NCI-H345 treated with DMSO at 0.1 percent for 48 hours (cell line): ENCODE data around the gene SERINC4.

ENCODE experiments used
- DNase-seq: peaks from one replicate; lab custom pipeline; 2025; ENCODE audit not compliant: unreplicated experiment; lab: John Stamatoyannopoulos, UW

The SERINC4 gene

DNA sequence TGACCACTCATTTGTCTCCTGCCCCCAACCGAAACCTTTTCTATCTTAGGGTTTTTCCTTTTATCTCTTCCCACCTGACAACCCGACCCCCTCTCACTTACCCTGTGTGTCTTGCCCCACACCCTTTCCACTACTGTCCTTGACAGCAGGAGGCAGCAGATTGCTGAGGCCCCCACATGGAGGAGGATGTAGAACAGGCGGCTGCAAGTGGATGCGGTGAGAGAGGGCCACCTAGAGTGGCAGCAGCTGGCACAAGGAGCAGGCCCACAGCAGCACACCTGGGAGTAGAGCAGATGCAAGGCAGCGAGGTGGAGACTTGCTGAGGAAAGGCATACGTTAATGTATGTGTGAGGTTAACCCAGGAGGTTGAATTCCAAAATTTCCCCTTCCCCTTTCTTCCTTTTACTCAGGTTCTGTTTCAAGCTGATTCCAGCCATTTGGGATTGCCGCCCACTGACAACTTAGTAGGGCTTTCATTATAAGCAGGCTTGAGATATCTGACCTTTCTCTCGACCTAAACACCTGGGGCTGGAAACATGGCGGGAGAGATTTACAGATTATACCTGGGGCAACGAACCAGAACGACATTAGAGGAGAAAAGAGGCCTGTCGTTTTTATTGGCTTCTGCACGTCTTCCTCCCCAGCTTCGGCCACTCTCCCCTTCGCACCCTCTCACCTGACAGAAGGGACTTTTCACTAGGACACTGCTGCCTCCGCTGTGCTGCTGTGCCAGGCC lies 643 bp downstream of the SERINC4 start:
- peak; percentile 44 for DNase-seq

DNA sequence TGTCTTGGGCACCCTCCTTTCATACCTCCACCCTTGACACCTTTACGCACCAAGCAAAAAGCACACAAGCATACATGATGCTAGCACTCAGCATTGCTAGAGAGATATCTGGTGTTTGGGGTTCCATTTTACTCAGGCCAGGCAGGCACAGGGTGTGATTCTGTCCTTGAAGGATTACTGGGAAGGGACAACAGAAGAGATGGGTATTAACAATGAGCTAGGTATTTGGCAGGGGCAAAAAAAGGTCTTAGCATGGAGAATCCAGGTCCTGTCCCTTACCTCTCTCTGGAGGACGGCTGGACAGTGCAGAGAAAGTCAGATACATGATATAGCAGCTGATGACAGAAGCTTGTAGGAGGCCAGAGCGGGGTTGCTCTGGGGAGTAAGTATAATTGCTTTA lies 3.5 kb downstream of the SERINC4 start:
- no peak for DNase-seq

DNA sequence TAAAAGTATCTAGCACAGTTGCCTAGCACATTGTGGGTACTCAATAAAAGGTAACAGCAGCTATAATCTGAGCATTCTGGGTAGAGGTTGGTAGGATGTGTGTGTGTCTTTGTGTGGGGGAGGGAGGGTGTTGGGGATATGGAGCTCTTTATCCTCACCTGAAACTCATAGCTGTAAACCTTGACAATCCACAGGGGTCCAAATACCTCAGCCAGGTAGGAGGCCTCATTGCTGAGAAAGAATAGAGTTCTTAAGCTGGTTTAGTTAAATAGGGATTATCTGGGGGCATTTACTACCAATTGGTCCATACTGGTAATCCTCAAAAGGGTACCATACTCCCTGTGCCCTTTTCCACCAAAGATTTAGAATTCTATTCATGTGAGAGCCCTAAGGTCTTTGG lies 4.0 kb downstream of the SERINC4 start:
- DNase-seq = no peak

DNA sequence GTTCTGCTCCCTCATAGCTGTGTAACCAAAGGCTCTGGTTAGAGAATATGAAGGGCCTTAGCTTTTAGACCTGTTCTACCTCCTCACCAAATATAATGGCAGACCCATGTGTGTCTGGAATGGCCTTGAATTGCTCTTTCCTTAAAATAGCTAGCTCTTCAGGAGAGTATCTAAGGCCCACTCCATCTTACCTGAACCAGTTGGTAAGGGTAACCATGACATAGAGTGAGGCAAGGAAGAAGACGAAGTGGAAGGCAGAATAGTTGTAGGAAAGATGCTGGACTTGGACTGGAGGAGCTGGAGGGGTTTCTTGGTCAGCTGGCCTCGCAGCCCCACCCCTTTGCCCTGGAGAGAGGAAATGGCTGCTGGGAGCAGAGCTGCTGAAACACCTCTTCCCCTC lies 4.8 kb downstream of the SERINC4 start:
- no peak for DNase-seq

DNA sequence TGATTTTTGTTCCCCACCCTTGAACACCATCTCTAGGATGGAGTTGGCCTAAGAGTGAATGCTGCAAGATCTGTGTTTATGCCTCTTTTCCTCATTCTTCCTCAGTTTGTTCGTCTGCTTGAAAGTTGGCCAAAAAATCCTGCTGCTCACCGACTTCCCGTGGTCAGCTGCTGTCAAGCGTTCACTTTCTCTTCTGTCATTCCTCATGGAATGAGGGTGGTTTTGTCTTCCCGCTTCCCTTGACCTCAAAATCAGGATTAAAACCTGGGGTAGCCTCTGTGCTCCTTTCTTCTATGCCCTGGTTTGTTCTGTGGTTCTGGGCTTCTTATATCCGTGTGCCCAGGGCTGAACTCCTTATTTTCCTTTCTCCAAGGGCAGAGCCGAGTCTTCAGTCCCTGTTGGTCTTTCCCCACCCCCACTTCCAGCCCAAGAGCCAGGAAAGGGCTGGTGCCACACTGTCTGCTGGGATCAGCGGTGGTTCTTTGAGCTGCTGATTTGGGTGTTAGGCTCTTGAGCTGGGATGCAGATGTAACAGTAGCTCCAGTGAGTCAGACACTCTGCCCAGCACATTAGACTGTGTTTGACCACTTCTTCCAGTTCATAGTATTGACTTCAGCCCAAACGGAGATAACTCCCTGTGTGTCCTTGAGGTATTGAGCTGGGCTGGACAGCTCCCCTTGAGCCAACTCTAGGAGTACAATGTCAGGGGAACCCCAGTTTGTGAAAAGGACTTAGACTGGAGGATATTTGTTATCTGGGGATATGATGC lies 5.6 kb downstream of the SERINC4 start:
- DNase-seq = no peak

DNA sequence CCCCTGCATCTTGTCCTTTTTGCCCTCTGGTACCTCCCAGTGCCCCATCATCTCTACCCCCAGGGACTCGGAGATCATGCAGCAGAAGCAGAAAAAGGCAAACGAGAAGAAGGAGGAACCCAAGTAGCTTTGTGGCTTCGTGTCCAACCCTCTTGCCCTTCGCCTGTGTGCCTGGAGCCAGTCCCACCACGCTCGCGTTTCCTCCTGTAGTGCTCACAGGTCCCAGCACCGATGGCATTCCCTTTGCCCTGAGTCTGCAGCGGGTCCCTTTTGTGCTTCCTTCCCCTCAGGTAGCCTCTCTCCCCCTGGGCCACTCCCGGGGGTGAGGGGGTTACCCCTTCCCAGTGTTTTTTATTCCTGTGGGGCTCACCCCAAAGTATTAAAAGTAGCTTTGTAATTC lies 6.4 kb downstream of the SERINC4 start:
- DNase-seq = no peak

DNA sequence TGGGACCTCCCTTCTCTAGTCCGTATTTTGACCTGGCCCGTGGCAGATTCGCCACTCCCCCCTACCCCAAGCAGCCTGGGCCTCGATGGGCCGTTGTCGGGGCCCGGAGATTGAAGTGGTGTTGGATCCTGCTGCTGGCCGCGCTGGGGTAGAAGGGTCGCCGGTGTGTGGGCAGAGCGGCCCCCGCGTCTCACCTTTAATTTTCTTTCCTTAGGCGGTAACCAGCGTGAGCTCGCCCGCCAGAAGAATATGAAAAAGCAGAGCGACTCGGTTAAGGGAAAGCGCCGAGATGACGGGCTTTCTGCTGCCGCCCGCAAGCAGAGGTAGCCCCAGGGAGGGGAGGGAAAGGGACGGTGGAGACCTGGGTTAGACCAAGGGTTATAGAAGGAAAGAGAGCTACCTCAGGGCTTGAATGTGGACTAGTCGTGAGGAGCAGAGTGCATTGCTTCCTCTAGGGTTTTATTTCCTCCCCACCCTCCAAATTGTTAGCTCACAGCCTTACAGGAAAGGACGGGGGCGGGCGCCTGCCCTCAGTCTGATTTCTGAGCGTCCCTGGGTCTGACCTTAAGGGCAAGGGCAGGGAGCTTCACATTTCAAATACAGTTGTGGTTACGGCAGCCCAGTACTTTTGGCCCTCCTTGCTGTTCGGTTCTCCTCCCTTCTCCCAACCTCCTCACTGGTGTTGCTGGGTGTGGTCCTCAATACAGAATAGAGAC lies 7.1 kb downstream of the SERINC4 start:
- DNase-seq = no peak

DNA sequence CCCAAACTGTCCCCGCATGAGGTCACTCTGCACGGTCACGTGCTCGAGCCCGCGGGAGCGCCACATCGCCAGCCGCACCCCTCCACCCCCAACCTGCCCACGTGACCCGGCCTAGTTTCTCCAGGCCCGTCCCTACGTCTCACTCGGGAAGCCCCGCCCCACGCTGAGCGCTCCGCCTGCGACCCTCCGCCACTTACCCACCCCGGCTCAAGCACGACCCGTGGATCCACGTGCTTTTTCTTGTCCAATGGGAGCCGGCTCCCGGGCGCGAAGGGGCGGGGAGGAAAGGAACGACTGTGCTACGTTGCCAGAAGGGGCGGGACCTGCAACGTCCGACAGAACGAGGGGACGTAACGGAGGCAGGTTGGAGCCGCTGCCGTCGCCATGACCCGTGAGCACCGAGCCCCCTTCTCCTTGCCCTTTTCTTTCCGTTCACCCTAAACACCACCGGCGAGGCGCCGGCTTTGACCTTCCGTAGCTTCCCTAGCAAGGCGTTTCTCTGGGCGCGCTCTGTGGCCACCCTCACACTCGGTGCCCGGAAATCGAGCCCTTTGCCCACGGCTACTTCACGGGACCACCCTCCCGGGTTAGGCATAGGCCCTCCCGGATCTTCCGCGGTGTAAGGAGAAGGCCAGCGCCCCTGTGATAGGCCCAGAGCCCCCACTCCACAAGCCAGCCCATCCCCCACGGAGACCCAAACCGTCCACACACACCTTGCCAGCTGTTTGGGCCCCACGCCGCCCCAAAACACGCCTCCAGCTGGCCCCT lies 7.8 kb downstream of the SERINC4 start, which contains the start of gene SERF2:
SERF2 (plus strand) TSS at position 328 of the 768 bp plus-strand sequence; CDS start at position 385, 57 bp downstream.
- DNase-seq = peak; percentile 92

DNA sequence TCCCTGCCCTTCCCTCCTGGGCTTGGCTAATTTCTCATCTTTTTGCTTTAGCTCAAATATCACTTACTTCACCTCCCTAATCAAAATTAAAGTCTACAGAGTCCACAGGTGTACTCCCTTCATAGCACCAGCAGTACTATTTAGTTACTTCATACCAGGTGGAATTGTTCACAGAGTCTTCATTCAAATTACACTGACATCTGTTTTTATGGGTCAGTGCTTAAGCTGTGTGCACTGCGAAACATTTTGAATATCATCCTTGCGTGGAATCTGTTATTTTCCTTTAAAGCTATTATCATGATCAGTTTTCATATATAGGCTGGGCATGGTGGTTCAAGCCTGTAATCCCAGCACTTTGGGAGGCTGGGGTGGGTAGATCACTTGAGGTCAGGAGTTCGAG lies 10.6 kb downstream of the SERINC4 start:
- DNase-seq = no peak

DNA sequence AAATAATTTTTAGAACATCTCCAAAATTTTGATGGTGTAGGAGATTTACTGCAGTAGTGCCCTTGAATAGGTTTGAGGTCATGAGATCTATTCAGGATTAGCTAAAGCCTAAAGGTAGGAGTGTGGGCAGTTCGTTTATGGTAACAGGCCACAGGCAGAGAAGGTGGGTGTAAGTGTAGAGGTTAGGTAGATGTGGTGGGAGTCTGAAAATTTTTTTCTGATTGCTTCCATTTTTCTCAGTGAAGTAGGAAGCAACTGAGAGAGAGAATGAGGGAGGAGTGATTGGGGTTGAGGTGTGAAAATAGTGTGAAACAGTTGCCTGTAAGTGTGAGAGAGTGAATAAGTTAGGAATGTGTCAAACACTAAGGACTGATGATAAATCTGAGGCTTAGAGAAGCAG lies 21.0 kb downstream of the SERINC4 start:
- DNase-seq = no peak

DNA sequence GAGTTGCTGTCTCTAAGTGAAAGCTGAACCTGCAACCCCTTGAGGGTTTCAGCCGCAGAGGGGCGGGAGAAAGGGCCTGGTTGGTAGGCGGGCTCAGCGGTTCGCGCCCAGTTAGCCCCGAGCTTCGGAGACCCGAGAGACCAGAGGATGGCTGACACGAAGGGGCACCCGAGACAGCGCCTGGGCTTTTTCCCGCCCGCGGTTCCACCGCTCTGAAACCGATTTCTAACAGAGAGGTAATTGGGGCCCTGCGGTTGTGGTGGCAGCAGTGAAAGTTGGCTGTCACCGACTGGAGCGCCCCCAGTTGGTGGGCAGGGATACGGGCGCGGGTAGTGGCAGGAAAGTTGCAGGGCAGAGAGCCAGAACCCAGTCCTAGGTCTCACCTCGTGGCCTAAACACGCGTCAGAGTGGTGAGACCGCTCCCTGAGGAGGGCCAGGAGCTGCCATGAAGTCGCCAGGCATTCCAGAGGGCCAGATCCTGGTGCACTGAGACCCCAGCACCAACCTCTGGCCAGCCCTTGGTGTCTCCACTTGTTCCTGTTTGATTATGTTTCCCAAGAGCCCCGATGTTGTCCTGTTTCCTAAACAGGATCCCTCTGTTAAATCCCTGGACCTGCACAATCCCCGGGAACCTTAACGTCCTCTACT lies 22.6 kb downstream of the SERINC4 start:
- DNase-seq = peak; percentile 79

DNA sequence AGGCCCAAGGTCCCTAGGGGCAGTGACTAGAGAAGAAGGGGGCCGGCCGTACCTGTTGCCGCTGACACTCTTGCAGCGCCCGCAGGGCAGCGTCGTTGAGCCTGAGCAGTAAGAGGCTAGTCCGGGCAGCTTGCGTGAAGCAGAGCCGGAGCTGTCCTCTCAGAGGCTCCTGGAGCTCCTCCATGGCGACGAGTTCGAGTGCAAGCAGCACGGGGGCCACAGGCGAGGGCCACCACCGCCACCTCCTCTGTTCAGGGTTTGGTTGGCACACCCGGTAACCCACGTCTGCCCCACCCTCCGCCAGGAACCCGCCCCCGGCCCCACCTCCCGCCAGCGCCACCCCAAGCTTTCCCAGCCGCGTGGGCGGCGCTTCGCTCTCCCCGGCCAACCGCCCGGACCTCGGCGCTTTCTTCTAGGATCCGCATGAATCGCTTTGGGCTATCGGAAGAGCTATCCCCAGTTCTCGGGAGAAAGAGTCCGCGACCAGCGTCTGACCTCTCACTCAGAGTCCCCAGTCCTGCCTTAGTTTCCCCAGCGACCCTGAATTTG lies 23.2 kb downstream of the SERINC4 start, which contains the start of gene ELL3:
ELL3 (minus strand) TSS at position 249 of the 549 bp plus-strand sequence; CDS start at position 184, 65 bp downstream.
- peak; percentile 77 for DNase-seq

DNA sequence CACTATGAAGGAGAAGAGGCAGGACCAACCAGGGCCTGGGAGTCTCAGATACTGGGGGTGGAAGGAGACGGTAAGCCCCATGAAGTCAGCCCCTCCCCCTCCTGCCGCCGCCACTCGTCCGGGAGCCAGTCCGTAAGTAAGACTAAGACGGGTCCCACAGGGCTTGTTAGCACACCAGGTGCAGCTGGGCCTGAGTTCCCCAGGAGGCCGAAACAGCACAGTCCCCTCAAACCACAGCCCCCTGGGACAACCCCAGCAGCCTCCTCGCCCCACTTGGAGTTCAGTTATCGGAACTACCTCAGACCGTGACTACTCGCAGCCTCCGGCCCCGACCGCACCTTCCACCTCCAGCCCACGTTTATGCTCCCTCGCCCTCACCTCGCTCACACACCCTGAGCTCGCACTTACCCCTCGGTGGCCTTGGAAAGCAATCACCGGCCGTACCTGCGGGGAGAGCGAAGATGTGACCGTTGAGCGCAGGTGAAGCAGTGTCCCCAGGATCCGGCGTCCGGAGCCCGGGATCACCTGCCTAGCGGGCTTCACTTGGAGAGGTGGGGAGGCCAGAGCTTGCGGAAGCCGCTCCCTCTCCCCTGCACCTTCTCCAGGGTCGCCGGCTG lies 23.8 kb downstream of the SERINC4 start:
- DNase-seq = no peak

DNA sequence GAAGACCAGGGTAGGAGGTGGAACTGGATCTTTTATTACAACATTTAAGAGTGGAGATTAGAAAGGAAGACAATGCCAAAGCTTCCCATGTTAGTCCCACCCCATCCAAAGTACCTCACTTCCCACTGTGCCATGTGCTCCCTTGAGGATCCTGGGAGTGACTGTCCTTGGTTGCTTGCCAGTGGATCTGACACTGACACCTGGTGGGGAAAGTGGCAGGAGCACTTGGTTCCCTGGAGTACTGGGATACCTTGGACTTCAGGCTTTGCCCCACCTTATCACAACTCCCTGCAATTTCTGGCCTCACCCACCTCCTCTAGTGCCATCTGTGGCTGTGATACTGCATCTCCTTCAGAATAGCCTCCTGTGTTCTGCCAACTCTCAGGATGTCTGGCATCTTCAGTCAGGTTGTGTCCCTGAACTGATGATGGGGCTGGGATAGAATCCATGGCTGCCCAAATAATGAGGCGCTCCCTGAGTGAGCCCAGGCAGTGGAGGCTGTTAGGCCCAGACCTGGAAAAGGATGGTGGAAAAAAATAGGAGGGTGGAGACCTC lies 24.5 kb downstream of the SERINC4 start:
- DNase-seq = peak; percentile 70

DNA sequence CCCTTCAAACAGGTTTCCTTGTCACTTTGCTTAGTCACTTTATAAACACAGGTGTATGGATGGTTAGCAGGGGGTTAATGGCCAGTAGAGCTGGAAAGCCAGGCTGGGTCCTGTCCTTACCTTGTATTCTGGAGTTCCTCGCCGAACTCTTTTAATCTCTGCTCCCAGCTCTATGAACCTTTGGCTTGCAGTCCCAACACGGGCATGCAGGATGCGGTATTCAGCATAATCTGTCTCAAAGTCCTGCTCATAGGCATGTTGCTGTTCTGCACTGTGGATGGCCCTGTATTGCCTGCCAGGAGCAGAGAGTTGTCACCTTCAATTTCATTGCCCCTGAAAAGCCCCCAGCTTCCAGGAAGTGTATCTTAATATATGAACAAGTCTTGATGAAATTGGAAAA lies 26.0 kb downstream of the SERINC4 start:
- DNase-seq = no peak

DNA sequence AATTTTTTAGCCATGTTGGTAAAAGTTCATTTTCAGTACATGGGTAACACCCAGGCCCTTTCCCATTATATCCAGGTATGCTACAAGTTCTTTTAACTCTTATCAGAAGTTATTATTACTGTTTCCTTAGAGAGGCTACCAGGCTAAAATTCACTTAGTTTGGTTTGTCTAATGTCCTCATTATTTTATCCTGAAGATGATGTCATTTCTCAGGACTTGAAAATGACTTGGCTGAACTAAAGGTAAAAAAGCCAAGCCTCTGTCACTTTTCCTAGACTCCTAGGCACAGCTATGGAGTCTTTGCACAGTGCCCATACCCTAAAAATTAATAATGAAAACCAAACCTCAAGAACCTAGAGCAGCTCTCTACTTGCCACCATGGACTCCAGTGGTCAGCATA lies 27.4 kb downstream of the SERINC4 start:
- DNase-seq = no peak

DNA sequence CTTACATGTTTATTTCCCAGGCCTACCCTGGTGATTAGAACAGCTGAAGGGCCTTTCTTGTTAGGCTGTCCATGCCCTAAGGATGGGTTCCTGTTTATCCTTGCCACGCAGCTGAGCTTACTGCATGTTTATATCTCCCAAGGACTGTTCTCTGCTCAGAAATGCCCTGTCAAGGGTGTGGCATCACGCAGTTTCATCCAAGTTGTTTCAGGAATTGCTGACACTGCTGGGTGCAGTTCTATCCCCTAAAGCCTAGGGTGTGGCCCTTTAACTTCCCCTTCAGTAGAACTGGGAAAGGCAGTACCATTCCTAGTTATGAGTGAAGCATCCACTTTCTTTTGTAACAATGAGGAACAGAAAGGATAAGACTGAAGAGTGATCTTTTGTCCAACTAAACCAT lies 28.2 kb downstream of the SERINC4 start:
- no peak for DNase-seq

DNA sequence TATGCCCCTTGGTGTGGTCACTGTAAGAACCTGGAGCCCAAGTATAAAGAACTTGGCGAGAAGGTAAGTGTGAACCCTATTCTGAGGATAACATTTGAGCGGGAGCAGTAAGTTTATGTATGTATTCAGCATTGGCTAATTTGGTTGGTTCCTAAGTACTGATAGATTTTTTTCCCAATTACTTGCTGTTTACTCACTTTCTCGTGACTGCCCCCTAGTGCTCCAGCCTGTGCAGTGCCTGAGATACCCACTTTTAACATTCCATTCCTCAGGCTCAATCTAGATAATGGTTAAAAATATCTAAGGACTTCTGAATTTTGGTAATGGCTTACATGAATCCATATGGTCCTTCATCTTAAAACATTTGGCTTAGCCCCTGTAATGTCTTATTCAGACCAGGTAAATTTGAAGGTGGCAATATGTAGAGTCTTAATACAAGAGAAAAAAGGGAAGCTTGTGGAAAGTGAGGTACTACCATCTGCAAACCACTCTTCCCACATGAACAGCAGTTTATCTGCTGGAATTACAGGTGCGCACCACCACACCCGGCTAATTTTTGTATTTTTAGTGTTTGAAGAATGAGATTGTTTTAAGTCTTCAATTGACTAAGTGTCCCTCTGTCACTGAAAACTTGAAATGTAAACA lies 30.3 kb downstream of the SERINC4 start:
- DNase-seq = no peak
